ENCODE data around the gene CDH15.

DNA sequence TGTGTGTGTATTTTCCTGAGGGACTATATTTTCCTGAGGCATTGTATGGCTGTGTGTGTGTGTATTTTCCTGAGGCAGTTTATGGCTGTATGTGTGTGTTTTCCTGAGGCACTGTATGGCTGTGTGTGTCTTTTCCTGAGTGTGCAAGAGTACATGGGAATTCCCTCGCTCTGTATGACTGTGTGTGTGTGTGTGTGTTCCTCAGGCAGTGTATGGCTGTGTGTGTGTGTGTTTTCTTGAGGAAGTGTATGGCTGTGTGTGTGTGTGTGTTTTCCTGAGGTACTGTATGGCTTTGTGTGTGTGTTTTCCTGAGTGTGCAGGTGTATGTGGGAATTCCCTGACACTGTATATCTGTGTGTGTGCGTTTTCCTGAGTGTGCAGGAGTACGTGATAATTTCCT lies 50.1 kb downstream of the CDH15 start:
- TF ChIP-seq ZBTB3 (CRISPR knock-in tag; IDR thresholded peaks at IDR 0.05; ENCODE audit: borderline replicate concordance, low read depth) (no peak), EZH2 (conservative IDR thresholded peaks at IDR 0.05; ENCODE audit: low read depth, low read length) (no peak), HDAC6 (IDR thresholded peaks at IDR 0.05; ENCODE audit: low read depth, low read length) (no peak), MAFK (conservative IDR thresholded peaks at IDR 0.05 in 1 of 2, IDR thresholded peaks at IDR 0.05 in 1 of 2; ENCODE audit: low read length in 2 of 2) (no peak), ZNF274 (CRISPR knock-in tag; IDR thresholded peaks at IDR 0.05) (no peak)
